GM18870 (cell line): ENCODE data around the gene LARP7.
A peak's percentile ranks its signal among the peaks of the same experiment; 100 is the strongest.
"Not testable (repeated sequence)": the region's sequence is repeated elsewhere in the genome, so short reads cannot be mapped to it uniquely, and the experiment has no call there.

Source experiments
- ATAC-seq: cut with Tn5 transposase; IDR thresholded peaks from one replicate; pipeline ENCODE4 v1.9.1; 2021; ENCODE audit warnings: moderate library complexity; ENCODE audit not compliant: unreplicated experiment

The LARP7 gene

GRCh38 chr4:112636688-112637551 is at the start of gene LARP7, which contains the start of gene ZGRF1:
Gene LARP7, plus strand, starts transcription at chr4:112637143. Its CDS starts 7,527 bp downstream, at chr4:112644670.
Gene ZGRF1, minus strand, starts transcription at chr4:112636909. Its CDS starts 3,733 bp downstream, at chr4:112633176.
- ATAC-seq: peak; percentile 73

- no peak for ATAC-seq
Observed at GRCh38 chr4:112589206-112589605, 47.7 kb upstream of the LARP7 start.

GRCh38 chr4:112591593-112591992 is 45.4 kb upstream of the LARP7 start:
- ATAC-seq: no peak

GRCh38 chr4:112592717-112593116 is 44.2 kb upstream of the LARP7 start:
- ATAC-seq: no peak

GRCh38 chr4:112593438-112594133 is 43.4 kb upstream of the LARP7 start:
- ATAC-seq: peak; percentile 77

- no peak for ATAC-seq
Observed at GRCh38 chr4:112594993-112595392, 42.0 kb upstream of the LARP7 start.

GRCh38 chr4:112604589-112604988 is 32.4 kb upstream of the LARP7 start:
- no peak for ATAC-seq

- not testable (repeated sequence) for ATAC-seq
Observed at GRCh38 chr4:112612814-112613213, 24.1 kb upstream of the LARP7 start.

- ATAC-seq: no peak
Observed at GRCh38 chr4:112616984-112617383, 20.0 kb upstream of the LARP7 start.

GRCh38 chr4:112626228-112626627 is 10.7 kb upstream of the LARP7 start:
- no peak for ATAC-seq

- no peak for ATAC-seq
Observed at GRCh38 chr4:112633477-112634235, 3.3 kb upstream of the LARP7 start.

- ATAC-seq: no peak
Observed at GRCh38 chr4:112637552-112637866, 566 bp downstream of the LARP7 start.

- no peak for ATAC-seq
Observed at GRCh38 chr4:112642526-112642925, 5.6 kb downstream of the LARP7 start.

GRCh38 chr4:112644595-112645535 is 7.9 kb downstream of the LARP7 start:
- ATAC-seq: not testable (repeated sequence)

- no peak for ATAC-seq
Observed at GRCh38 chr4:112645541-112646329, 8.8 kb downstream of the LARP7 start.

- no peak for ATAC-seq
Observed at GRCh38 chr4:112646632-112647537, 9.9 kb downstream of the LARP7 start.

- ATAC-seq: no peak
Observed at GRCh38 chr4:112647785-112648184, 10.8 kb downstream of the LARP7 start.

- ATAC-seq: no peak
Observed at GRCh38 chr4:112648263-112649054, 11.5 kb downstream of the LARP7 start.
